Activated CD4-positive, alpha-beta T cell treated with anti-CD3 and anti-CD28 coated beads, Interleukin-2, Interleukin-4, amounts not matched to agents 100 ng/mL and 50 ng/mL, durations not matched to agents 16 hours and 8 hours (primary cell): ENCODE measurements around the gene CRYBG1.

Source experiments
- DNase-seq: peaks from one replicate; pipeline ENCODE4 v3.0.0-alpha.2; 2020; ENCODE audit warnings: low spot score

Gene CRYBG1

DNA sequence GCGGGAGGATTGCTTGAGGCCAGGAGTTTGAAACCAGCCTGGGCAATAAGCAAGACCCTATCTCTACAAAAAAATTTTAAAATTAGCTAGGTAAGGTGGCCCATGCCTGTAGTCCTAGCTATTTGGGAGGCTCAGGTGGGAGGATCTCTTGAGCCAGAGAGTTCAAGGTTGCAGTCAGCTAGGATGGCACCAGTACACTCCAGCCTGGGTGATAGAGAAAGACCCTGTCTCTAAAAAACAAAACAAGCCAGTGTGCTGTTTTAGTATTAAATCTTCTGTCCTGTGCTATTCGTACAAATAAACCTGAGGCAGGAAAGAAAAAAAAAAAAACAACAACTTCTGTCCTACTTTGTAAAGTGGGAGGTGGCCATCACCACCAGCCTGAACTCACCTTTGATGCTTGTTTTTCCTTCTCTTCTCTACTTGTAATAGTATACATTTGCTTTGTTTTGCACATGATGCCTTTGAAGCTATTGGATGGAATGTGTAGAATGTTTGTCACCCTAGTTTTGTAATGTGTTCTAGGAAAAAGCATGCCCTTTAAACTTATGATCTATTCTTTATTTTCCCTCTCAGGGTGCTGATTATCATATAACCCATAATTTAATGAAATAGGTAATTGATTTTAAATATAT lies 102.5 kb downstream of the CRYBG1 start:
- DNase-seq: no peak

DNA sequence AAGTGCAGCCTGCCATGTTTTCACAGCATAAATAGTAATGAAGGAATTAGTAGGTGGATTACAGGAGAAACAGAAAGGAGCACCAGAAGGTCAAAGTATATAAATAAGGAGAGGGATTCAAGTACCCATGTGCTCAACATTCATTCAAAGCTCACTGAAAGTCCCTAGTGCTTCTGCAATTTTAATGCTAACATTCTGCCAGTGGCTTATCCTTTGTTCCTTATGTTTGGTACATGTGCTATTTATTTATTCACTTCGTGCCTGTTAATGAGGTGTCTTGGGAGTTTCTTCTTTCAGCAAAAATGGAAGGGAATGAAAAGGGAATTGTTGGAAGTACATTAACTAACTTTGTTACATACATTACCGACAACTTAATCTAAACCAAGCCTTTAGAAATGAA lies 105.7 kb downstream of the CRYBG1 start:
- no peak for DNase-seq

DNA sequence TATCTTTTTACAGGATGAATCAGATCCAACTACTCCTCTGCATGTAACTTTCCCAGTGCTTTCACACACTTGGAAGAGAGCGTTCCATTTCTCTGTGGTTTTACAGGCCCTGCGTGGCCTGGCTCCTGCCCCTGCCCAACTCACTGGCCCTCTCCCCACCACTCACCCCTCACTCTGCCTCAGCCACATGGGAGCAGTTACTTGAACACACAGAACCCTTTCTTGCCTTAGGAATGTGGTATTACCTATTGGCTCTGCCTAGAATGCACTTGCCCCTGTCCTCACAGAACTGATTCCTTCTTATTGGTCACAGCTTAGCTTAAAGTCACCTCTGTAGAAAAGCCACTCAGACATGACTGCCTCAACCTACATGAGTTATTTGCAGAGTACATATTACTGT lies 108.4 kb downstream of the CRYBG1 start:
- DNase-seq: no peak

- DNase-seq: no peak
Observed at GRCh38 chr6:106469882-106470281, 109.4 kb downstream of the CRYBG1 start.

- no peak for DNase-seq
Observed at GRCh38 chr6:106470316-106470715, 109.8 kb downstream of the CRYBG1 start.

GRCh38 chr6:106470811-106471210 lies 110.3 kb downstream of the CRYBG1 start:
- DNase-seq: no peak

- DNase-seq: no peak
Observed at GRCh38 chr6:106473812-106474211, 113.3 kb downstream of the CRYBG1 start.

DNA sequence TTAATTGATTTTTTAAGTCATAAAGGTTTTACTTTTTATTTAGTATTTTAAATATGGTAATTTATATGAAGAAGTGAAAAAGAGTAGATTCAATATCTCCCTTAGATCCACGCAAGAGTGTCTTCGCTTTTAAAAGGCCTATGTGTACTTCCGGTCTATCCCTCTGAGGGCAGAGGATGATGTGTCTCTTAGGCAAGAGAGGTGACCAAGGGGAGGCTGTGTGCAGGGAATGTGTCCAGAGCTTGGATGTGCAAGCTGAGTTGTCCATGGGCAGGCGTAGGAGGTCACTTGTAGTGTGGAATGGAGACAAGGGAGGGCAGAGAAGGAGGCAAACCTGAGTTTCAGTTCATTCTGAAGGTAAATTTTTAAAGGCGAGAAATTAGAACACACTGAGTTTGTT lies 113.9 kb downstream of the CRYBG1 start:
- DNase-seq: no peak

DNA sequence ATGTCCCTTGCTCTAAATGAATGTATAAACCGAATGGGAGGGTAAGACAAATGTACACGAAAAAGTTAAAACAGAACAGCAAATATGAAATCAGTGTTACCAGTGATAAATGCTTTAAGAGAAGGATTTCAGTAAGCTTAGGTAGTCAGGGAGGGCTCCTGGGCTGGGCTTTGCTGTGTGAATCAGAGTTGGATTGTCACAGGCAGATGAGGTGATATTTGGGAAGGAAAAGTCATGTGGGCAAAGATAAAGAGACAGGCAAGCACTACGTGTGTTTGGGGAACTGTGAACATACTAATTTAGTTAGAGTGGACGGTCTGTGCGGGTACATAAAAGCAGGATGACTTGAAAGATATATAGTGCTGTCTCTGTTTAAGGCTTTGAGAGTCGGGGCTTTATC lies 114.8 kb downstream of the CRYBG1 start:
- no peak for DNase-seq

GRCh38 chr6:106476331-106477105 lies 116.0 kb downstream of the CRYBG1 start:
- DNase-seq: no peak

- DNase-seq: no peak
Observed at GRCh38 chr6:106477146-106477545, 116.6 kb downstream of the CRYBG1 start.

DNA sequence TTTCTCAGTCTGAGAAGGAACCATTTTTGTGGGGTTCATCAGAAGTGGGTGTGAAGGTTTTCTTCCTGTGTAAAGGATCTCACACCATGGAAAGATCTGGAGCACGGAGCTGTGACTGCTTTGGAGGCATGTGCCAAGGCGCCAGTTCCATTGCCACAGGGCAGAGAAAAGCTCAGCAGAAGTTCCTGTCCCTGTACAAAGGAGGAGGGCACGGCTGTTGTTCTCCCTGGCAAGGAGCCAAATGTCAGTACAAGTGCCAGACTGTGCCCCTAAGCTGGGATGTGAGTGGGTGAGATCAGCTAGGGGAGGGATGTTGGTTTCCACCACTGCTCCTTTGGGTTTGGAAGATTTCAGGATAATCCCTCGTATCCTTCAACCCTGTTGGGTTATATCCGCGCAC lies 117.3 kb downstream of the CRYBG1 start:
- DNase-seq: no peak

GRCh38 chr6:106486236-106486635 lies 125.7 kb downstream of the CRYBG1 start:
- DNase-seq: no peak

DNA sequence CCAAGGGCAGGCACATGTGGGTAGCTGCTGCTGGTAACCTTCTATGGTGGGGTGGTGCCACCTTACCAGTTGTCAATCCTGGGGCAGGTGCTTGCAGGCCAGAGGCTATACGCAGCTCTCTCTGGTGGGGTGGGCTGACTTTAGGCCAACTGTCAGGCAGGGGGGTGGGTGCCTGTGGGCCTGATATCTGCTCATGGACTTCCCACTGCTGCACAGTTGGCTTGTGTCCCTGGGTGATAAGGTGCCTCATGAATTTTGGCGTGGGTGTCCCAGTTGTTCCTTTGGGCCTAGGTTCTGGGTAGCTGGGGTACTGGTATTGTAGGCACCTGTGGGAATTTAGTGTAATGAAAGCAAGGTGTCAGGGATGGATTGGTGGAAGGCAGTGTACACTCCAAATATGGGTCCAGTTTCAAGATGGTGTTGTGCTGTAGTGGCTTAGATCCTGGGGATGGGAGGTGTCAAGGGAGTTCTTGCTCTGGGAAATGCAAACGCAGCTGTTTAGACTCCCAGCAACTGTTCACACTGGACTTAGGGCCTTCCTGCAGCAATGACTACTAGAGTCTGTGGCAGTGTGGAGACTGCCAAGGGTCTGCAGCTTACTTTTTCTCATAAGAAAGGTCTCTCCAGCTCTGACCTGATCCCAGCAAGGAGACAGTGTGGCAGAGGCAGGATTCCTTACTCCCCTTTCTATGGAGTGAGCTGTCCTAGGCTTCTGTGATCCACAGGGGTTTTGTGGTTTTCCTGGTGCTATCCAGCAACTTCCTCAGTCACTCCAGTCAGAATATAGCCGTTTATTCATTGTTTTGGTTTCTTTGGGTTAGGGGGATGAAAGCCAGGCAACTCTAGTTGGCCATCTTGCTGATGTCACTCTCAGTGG lies 128.2 kb downstream of the CRYBG1 start:
- no peak for DNase-seq

DNA sequence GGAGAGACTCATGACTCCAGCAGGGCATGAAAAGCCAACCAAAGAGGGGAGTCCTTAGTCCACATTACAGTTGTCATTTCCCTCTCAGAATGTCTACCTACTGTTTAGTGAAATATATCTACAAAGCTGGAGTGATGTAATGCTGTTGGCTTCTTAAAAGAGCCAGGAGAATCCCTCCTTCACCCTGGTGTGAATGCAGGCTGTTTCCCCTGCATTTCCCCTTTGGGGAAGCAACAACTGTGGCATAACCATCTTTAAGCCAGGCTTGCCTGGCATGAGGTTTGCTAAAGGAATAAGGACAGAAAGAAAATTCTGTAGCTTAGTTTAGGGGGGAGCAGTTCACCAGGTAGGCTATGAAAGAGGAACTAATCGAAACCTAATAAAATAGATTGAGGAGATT lies 129.5 kb downstream of the CRYBG1 start:
- DNase-seq: no peak

- no peak for DNase-seq
Observed at GRCh38 chr6:106490436-106490835, 129.9 kb downstream of the CRYBG1 start.

DNA sequence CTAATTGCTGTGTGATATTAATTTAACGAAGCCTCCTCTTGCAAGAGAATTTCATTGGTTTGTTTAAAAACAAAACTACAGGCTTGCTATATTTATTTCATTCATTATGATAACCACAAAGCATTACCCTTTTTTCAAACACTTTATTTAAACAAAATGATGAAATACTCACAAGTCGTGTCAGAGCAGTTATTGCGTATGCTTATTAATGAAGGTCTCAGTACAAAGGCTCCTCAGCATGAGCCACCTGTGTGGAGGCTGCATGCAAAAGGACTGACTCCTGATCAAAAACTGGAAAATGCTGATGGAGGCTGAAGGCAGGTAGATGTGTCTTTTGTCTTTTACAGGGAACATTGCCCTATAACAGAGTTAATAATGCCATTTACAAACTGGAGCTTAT lies 130.5 kb downstream of the CRYBG1 start:
- DNase-seq: no peak

GRCh38 chr6:106495014-106495413 lies 134.5 kb downstream of the CRYBG1 start:
- DNase-seq: no peak

GRCh38 chr6:106496823-106497222 lies 136.3 kb downstream of the CRYBG1 start:
- DNase-seq: no peak

DNA sequence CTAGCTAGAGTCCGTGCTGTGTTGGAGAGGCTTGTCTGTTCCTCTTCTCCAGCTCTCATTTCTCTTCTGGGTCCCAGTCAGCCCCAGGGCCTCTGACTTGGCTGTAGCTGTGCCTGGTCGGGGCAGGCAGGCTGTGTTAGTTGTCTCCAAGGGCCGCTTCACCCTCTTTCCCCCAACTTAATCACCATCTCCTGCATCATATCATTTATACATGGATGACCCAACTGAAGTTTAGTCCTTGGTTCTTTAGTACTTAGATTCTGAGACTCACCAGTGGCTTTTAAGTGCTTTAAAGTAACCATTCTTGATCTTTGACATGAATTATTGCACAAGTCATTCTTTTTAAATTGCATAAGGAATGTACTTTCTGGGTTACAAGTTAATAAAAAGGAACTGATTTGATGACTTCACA lies 141.4 kb downstream of the CRYBG1 start:
- DNase-seq: no peak

DNA sequence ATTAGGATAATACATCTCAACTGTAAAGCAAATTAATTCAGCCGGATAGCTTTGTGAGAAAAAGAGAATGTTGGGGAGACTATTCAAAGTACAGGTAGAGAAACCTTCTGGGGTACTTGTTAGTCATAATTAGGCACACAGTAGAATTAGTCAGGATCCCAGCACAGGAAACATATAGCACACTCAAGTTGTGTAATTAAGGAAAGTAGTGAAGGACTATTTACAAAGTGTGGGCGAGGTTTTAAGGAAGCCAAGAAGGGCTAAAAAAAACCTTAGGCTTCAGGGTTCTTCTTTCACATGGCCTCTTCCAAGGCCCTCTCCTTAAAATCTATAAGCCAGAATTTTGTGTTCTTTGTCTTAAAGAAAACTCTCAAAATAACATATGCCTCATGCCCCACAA lies 142.0 kb downstream of the CRYBG1 start:
- DNase-seq: no peak

GRCh38 chr6:106508277-106508676 lies 147.8 kb downstream of the CRYBG1 start:
- DNase-seq: no peak

GRCh38 chr6:106508834-106509233 lies 148.3 kb downstream of the CRYBG1 start:
- DNase-seq: no peak
